PFSK-1 (cell line): ENCODE data around the gene ACADM.

Experiments used
- FOXP2 ChIP-seq: optimal IDR thresholded peaks from 2 replicates; pipeline ENCODE3; 2011; ENCODE audit warnings: borderline replicate concordance, control low read depth, inconsistent platforms; ENCODE audit not compliant: insufficient read depth; ENCODE audit errors: extremely low read length, extremely low read depth
- POLR2AphosphoS5 ChIP-seq: IDR thresholded peaks from 2 replicates; pipeline ENCODE4 v1.6.1; 2012; ENCODE audit warnings: low read depth, mild to moderate bottlenecking, control low read depth, low read length, moderate library complexity
- REST ChIP-seq, 2 experiments: IDR thresholded peaks; 2 replicates each; pipeline versions ENCODE4 v1.6.1 to v1.8.0; 2011 to 2012; ENCODE audit warnings: low read depth in 2 of 2, low read length in 2 of 2, control low read depth in 1 of 2, inconsistent platforms in 1 of 2, mild to moderate bottlenecking in 1 of 2, moderate library complexity in 1 of 2; ENCODE audit not compliant: insufficient read depth in 1 of 2
- SIN3A ChIP-seq: IDR thresholded peaks from 2 replicates; pipeline ENCODE4 v1.6.1; 2012; ENCODE audit warnings: mild to moderate bottlenecking, low read length, moderate library complexity, borderline replicate concordance; ENCODE audit not compliant: insufficient read depth
- TAF1 ChIP-seq: IDR thresholded peaks from 2 replicates; pipeline ENCODE4 v1.6.1; 2012; ENCODE audit warnings: low read length, control low read depth, borderline replicate concordance; ENCODE audit not compliant: insufficient read depth

The ACADM gene

GRCh38 chr1:75797606-75798216, 73.2 kb downstream of the ACADM start:
- TF ChIP-seq SIN3A, result no peak
- no peak for TF ChIP-seq FOXP2
- TF ChIP-seq REST (IDR thresholded peaks at IDR 0.05; ENCODE audit: insufficient read depth in 1 of 2, low read depth in 2 of 2, low read length in 2 of 2), result no peak
- no peak for TF ChIP-seq TAF1
- TF ChIP-seq POLR2AphosphoS5, result 0 out of 2 replicates have a peak, but pooled peaks have one; percentile 21

GRCh38 chr1:75808921-75809320, 84.4 kb downstream of the ACADM start:
- TF ChIP-seq POLR2AphosphoS5, result no peak
- no peak for TF ChIP-seq SIN3A
- TF ChIP-seq FOXP2, result no peak
- no peak for TF ChIP-seq TAF1
- TF ChIP-seq REST (IDR thresholded peaks at IDR 0.05; ENCODE audit: insufficient read depth in 1 of 2, low read depth in 2 of 2, low read length in 2 of 2), result no peak

- TF ChIP-seq TAF1 (no peak), FOXP2 (no peak), REST (IDR thresholded peaks at IDR 0.05; ENCODE audit: insufficient read depth in 1 of 2, low read depth in 2 of 2, low read length in 2 of 2) (no peak), SIN3A (no peak), POLR2AphosphoS5 (no peak)
Observed at GRCh38 chr1:75811211-75811981, 86.9 kb downstream of the ACADM start.

GRCh38 chr1:75812065-75812464, 87.6 kb downstream of the ACADM start:
- TF ChIP-seq FOXP2 (no peak), POLR2AphosphoS5 (no peak)
